HG03378 (cell line): ENCODE data around the gene SH3RF3.

Experiments
- ATAC-seq: cut with Tn5 transposase; IDR thresholded peaks from one replicate; pipeline ENCODE4 v1.9.1; 2021; ENCODE audit warnings: mild to moderate bottlenecking, moderate library complexity; ENCODE audit not compliant: unreplicated experiment

Gene SH3RF3

GRCh38 chr2:109199790-109200189 is 70.8 kb downstream of the SH3RF3 start:
- no peak for ATAC-seq

GRCh38 chr2:109200616-109201464 is 71.8 kb downstream of the SH3RF3 start:
- no peak for ATAC-seq

DNA sequence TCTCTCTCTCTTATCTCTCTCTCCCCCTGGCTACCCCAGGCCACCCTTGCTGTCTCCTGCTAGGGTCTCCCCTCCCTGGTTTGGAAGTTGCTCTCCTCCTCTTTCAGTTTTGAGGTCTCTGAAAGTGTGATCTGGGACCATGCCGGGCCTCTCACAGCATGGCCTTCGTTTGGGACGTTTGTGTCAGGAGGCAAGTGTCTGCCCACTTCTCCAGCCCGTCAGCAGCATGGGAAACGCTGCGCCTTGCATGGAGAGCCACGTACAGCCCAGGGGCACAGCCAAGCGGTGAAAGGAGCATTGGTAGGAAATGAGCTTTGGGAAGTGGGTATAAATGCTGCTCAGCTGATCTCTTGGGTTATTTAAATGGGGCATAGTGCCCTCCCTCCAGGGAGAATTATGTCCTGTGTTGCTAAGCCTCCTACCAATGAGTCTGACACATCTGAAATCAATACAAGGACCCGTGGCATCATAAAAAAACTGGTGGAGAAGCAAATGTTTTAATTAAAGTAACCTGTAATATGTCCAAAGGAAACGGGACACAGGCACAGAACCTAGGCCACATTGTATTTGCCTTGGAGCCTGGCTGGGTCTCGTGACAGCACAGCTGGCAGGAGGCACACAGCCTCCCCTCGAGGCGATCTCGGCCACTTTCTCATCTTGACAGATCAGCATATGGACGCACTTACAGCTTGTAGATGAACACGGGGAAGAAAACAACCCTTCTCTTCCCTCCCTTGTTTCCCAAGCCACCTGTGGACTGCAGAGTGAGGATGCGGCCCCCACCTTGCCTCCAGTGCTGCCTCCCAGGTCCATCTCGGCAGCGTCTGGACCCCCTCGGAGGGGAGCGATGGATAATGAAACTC is 72.7 kb downstream of the SH3RF3 start:
- no peak for ATAC-seq

GRCh38 chr2:109202486-109202885 is 73.5 kb downstream of the SH3RF3 start:
- ATAC-seq, result no peak

DNA sequence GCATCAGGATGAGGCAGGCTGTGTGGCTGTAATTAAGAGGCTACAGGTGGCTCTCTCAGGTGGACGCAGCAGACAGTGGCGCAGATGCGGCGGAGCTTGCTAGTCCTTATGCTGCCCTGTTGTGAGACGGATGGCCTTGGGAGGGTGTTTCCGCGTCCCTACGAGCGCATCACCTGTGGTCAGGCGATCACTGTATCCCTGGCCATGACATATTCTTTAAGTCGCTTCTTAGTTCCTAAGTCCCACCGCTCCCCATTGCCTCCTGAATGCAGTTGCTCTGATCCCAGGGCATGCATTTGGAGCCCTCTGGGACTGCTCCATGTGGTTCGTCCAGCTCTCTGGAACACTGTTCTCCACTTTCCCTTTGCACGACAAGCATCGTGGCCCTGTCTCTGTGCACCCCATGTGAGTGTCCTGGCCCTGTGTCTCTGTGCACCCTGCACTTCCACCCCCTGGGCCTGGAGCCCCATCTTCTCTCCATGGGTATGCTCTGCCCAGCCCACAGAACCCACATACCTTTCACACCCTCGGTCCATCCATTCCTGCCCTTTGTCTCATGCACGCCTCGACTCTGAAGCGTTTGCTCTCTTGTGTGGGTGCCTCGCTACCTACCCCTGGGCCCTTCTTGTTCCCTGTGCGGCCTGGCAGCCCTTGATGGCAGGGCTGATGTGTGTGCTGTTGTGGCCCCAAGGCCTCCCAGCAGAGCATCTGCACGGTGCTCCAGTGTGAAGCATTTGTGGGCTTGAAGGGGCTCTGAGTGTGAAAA is 74.4 kb downstream of the SH3RF3 start:
- ATAC-seq, result no peak

GRCh38 chr2:109204412-109204811 is 75.4 kb downstream of the SH3RF3 start:
- no peak for ATAC-seq

- ATAC-seq, result no peak
These were observed 76.4 kb downstream of the SH3RF3 start for GRCh38 chr2:109205447-109205846.

GRCh38 chr2:109206569-109207146 is 77.7 kb downstream of the SH3RF3 start:
- ATAC-seq, result no peak

DNA sequence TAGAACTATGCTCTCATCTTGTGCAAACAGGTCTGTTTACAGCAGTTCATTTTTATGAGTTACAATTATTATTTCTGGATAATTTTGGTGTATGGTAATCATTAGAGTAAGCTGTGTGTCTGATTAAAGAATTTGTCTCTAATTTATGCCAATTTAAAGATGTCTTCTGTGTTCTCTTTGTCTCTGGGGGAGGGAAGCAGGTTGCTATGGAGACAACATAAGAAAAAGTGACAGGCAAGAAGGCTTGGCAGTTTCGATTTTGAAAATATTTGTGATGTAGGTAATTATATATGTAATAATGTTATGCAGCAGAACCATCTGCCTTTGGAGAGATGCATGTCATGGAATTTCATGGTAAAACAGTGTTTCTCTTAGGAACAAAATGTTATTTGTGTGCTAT is 78.2 kb downstream of the SH3RF3 start:
- ATAC-seq, result no peak

DNA sequence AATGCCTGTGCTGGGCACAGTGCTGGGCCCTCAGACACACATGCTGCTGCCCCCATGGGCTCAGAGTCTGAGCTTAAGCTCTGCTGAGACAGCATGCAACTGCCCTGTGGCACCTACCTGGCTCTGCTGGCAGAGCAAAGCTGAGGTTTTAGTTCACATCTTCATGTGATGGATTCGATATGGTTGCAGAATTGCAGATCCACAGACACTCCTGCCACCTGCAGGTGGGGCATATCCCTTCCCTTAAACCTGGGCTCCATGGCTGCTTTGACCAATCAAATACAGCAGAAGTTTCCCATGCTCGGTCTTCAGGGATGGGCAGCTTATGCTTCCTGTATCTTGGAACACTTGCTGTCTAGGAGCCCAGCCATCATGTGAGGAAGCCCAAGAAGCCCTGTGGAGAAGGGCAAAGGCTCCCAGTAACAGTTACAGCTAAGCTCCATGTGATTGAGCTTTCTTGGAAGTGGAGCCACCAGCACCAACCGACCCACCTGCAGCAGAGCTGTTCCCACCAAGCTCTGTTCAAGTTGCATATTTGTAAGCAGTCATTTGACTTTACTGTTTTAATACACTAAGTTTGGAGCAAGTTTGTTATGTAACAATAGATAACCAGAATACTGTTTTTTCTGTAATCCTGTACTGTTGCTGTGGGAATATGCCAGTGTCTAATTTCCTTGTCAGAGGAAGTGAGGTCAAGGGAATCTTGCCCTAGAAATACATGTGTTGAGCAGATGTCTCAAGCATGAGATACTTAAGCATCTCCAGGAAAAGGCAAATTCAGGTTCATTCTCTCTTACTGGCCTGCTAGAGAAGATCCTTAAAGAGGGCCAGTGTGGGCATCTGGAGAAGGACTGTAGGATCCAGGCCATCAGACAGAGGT is 79.3 kb downstream of the SH3RF3 start:
- no peak for ATAC-seq

DNA sequence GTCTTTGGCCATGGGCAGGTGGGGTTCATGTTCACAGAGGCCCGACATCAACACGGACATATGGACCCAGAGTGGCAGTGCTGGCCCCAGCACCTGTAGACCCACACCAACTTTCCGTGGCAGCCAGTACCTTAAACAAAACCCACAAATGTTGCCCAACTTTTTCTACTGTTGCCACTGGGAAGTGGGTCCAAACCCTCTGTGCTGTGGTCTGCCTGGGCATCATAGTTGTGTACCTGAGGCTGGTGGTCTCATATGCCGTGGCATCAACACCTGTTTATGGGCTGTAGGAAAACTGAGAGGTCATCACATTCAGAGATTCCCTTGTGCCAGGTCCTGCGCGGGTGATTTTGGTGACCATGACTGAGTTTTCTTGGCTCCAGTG is 79.9 kb downstream of the SH3RF3 start:
- no peak for ATAC-seq

- no peak for ATAC-seq
These were observed 80.4 kb downstream of the SH3RF3 start for GRCh38 chr2:109209412-109209811.

GRCh38 chr2:109209941-109210340 is 80.9 kb downstream of the SH3RF3 start:
- ATAC-seq, result no peak

GRCh38 chr2:109210431-109211200 is 81.6 kb downstream of the SH3RF3 start:
- ATAC-seq, result no peak

DNA sequence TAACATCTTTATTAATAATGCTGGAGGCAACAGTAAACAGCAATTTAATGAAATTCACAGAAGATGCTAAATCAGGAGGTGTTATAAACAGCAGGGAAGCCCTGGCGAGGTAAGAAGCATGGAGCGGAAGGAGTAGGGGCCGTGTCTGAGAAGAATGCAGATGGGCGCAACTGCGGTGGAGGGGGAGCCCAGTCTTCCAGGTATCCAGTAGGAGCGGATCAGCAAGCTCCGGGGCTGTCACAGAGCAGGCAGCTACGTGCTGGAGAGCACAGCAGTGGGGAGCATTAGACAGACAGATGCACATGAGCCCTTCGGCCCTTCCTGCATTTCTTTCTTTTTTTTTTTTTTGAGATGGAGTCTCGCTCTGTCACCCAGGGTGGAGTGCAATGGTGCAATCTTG is 82.3 kb downstream of the SH3RF3 start:
- no peak for ATAC-seq

- no peak for ATAC-seq
These were observed 84.0 kb downstream of the SH3RF3 start for GRCh38 chr2:109212836-109213563.

- peak; percentile 85 for ATAC-seq
These were observed 84.8 kb downstream of the SH3RF3 start for GRCh38 chr2:109213646-109214433.
